Measurements from ENCODE around the gene MBD5. TPM values are rescaled to one million over a fixed set of nuclear protein-coding genes. Genes with fewer than 3 reads are reported as not detected.

The MBD5 gene
- total RNA-seq, 4 donors from 2014 or later = 11.9 to 51.9 (median 19.7) TPM

GRCh38 chr2:148071351-148071750, 50.5 kb downstream of the MBD5 start:
- Histone ChIP-seq H3K4me3 (no peak overlapping the region), H3K9me3 (no peaks in the 10 kb centered on the region), H3K27me3 (no peaks in the 10 kb centered on the region), H3K4me1 (no peaks in the 10 kb centered on the region), H3K27ac (no peak overlapping the region), H3K36me3 (no peaks in the 10 kb centered on the region)
- no peak for TF ChIP-seq EP300 (IDR thresholded peaks at IDR 0.05)
- TF ChIP-seq POLR2A (IDR thresholded peaks at IDR 0.05) = no peak
- TF ChIP-seq POLR2AphosphoS5 (IDR thresholded peaks at IDR 0.05) = no peak
- TF ChIP-seq CTCF (IDR thresholded peaks at IDR 0.05) = no peak
- no peak for DNase-seq (ENCODE audit: low spot score in 2 of 2)
- WGBS = 96% methylated on average over 4 of the region's 4 CpGs

GRCh38 chr2:148096012-148096411, 75.1 kb downstream of the MBD5 start:
- no peaks in the 10 kb centered on the region for H3K4me1 ChIP-seq
- no peak overlapping the region for H3K4me3 ChIP-seq
- no peak overlapping the region for H3K27ac ChIP-seq
- no peak for TF ChIP-seq EP300 (IDR thresholded peaks at IDR 0.05)
- TF ChIP-seq POLR2AphosphoS5 (IDR thresholded peaks at IDR 0.05) = no peak
- no peak for TF ChIP-seq CTCF (IDR thresholded peaks at IDR 0.05)
- TF ChIP-seq POLR2A (IDR thresholded peaks at IDR 0.05) = no peak
- DNase-seq (ENCODE audit: low spot score in 2 of 2) = no peak
- no peaks in the 10 kb centered on the region for H3K36me3 ChIP-seq
- no peaks in the 10 kb centered on the region for H3K9me3 ChIP-seq
- no peaks in the 10 kb centered on the region for H3K27me3 ChIP-seq

DNA sequence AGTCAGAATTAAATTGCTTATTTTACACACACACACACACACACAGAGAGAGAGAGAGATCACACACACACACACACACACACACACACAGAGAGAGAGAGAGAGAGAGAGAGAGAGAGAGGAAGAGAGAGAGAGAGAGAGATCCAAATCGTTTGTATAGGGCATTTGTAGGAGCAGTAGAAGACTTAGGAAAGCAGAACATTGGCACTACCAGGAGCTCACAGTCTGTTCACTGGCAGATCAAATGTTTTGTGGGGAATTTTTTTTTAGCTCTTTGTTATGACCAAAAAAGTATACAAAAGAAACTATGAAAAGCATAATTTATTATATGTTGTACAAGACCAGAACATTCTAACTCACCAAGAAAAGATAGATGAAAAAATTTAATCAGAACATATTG, 81.8 kb downstream of the MBD5 start:
- TF ChIP-seq EP300 (IDR thresholded peaks at IDR 0.05) = no peak
- TF ChIP-seq POLR2AphosphoS5 (IDR thresholded peaks at IDR 0.05) = no peak
- no peak for TF ChIP-seq CTCF (IDR thresholded peaks at IDR 0.05)
- no peak for TF ChIP-seq POLR2A (IDR thresholded peaks at IDR 0.05)
- Histone ChIP-seq H3K27me3 (no peaks in the 10 kb centered on the region), H3K9me3 (no peaks in the 10 kb centered on the region), H3K27ac (no peak overlapping the region), H3K4me1 (no peaks in the 10 kb centered on the region), H3K4me3 (no peak overlapping the region), H3K36me3 (no peaks in the 10 kb centered on the region)
- WGBS = 14% methylated on average over 1 of the region's 1 CpG
- no peak for DNase-seq (ENCODE audit: low spot score in 2 of 2)

DNA sequence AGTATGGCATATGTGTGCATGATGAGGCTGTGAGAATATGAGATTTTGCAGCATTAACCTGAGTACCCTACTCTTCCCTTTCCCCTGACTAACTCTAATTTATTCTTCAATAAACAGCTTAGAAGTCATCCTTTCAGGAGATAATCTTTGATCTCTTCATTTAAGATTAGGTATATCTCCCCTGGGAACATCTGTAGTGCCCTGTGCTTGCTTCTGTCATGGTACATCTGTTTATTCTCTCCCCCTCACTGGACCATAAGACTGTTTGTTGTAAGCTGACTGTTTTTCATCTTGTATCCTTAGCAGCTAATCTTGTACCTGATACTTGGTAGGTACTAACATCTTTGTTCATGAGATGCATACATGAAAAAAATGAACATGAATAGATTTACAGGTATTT, 83.1 kb downstream of the MBD5 start:
- no peak for DNase-seq (ENCODE audit: low spot score in 2 of 2)
- Histone ChIP-seq H3K27me3 (no peaks in the 10 kb centered on the region), H3K36me3 (no peaks in the 10 kb centered on the region), H3K4me1 (no peaks in the 10 kb centered on the region), H3K27ac (no peak overlapping the region), H3K4me3 (no peak overlapping the region), H3K9me3 (no peaks in the 10 kb centered on the region)
- TF ChIP-seq CTCF (IDR thresholded peaks at IDR 0.05) (no peak), POLR2A (IDR thresholded peaks at IDR 0.05) (no peak), POLR2AphosphoS5 (IDR thresholded peaks at IDR 0.05) (no peak), EP300 (IDR thresholded peaks at IDR 0.05) (no peak)

DNA sequence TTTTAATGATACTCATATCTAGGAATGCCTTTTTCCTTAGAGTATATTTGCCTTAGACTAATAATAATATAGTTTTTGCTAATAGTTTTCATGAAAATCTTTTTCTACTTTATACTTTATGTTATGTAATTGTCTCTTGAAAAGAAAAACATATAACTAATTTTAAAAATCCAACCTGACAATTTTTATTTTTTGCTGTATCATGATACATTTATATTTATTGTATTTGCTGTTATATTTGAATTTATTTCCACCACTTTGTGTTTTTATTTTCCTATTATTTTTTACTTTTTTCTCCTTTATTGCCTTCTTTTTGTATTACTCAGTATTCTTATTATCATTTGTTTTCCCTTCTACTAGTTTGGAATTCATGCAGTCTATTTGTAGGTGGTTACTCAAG, 85.4 kb downstream of the MBD5 start:
- no peak overlapping the region for H3K27ac ChIP-seq
- no peak for TF ChIP-seq EP300 (IDR thresholded peaks at IDR 0.05)
- no peak for TF ChIP-seq POLR2A (IDR thresholded peaks at IDR 0.05)
- H3K4me3 ChIP-seq = no peak overlapping the region
- H3K9me3 ChIP-seq = no peaks in the 10 kb centered on the region
- no peak for DNase-seq (ENCODE audit: low spot score in 2 of 2)
- no peaks in the 10 kb centered on the region for H3K27me3 ChIP-seq
- no peaks in the 10 kb centered on the region for H3K4me1 ChIP-seq
- no peaks in the 10 kb centered on the region for H3K36me3 ChIP-seq

DNA sequence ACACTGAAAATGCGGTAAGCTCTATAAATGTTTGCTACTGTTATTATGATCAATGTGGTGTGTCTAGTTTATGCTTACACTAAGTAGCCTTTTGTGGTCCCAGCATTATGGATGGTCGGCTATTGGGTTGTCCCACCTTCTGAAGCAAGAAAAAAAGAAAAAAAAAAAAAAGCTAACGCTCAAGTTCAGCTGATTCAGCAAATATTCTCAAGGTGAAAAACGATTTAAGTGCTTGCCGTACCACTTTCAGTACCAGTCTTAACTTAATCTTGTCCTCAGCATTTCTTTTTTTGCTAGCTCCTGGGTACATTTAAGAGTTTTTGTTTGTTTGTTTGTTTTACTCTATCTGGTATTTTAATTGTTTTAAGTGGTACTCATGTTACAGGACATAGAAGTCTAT, 87.5 kb downstream of the MBD5 start:
- no peak overlapping the region for H3K4me3 ChIP-seq
- H3K36me3 ChIP-seq = no peaks in the 10 kb centered on the region
- no peaks in the 10 kb centered on the region for H3K9me3 ChIP-seq
- no peaks in the 10 kb centered on the region for H3K27me3 ChIP-seq
- WGBS = 96% methylated on average over 5 of the region's 5 CpGs
- TF ChIP-seq POLR2AphosphoS5 (IDR thresholded peaks at IDR 0.05) (no peak), EP300 (IDR thresholded peaks at IDR 0.05) (no peak), CTCF (IDR thresholded peaks at IDR 0.05) (no peak), POLR2A (IDR thresholded peaks at IDR 0.05) (no peak)
- H3K4me1 ChIP-seq = no peaks in the 10 kb centered on the region
- no peak for DNase-seq (ENCODE audit: low spot score in 2 of 2)
- no peak overlapping the region for H3K27ac ChIP-seq
